ENCODE results near the gene GRIK1. TPM values are rescaled to one million over a fixed set of nuclear protein-coding genes. Genes with fewer than 3 reads are reported as not detected.

GRIK1 gene
- polyA plus RNA-seq, 3 donors: not detected

GRCh38 chr21:29888437-29888836, 51.4 kb downstream of the GRIK1 start:
- TF ChIP-seq, protein P1, sequence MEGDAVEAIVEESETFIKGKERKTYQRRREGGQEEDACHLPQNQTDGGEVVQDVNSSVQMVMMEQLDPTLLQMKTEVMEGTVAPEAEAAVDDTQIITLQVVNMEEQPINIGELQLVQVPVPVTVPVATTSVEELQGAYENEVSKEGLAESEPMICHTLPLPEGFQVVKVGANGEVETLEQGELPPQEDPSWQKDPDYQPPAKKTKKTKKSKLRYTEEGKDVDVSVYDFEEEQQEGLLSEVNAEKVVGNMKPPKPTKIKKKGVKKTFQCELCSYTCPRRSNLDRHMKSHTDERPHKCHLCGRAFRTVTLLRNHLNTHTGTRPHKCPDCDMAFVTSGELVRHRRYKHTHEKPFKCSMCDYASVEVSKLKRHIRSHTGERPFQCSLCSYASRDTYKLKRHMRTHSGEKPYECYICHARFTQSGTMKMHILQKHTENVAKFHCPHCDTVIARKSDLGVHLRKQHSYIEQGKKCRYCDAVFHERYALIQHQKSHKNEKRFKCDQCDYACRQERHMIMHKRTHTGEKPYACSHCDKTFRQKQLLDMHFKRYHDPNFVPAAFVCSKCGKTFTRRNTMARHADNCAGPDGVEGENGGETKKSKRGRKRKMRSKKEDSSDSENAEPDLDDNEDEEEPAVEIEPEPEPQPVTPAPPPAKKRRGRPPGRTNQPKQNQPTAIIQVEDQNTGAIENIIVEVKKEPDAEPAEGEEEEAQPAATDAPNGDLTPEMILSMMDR (IDR thresholded peaks at IDR 0.05): no peak
- H3K4me1 ChIP-seq (ENCODE audit: control insufficient read depth in 1 of 2, insufficient read depth in 2 of 2, low read length in 2 of 2): no peaks in the 10 kb centered on the region
- no peak overlapping the region for H3K27ac ChIP-seq (ENCODE audit: low read depth in 1 of 2, low read length in 2 of 2)
- WGBS (ENCODE audit: insufficient coverage): 63% methylated on average over 1 of the region's 2 CpGs
- no peaks in the 10 kb centered on the region for H3K9me3 ChIP-seq (replicated peaks in 1 of 2; ENCODE audit: control insufficient read depth in 1 of 2, insufficient read depth in 1 of 2, low read length in 2 of 2)
- no peaks in the 10 kb centered on the region for H3K36me3 Mint-ChIP-seq
- peaks cover 0 to 3% (median 0%) of the 10 kb centered on the region in 7 donors for H3K9me3 Mint-ChIP-seq
- H3K4me2 ChIP-seq (replicated peaks; ENCODE audit: extremely low read depth, low read length, poor library complexity, severe bottlenecking): no peak overlapping the region
- H3K79me2 ChIP-seq (ENCODE audit: insufficient read depth, low read length): no peaks in the 10 kb centered on the region
- intact Hi-C loops (cut with micrococcal nuclease): no loop called here
- H3K4me3 ChIP-seq (replicated peaks in 1 of 3; ENCODE audit: low read depth in 2 of 3, low read length in 3 of 3): no peak overlapping the region
- no peaks in the 10 kb centered on the region for H3K36me3 ChIP-seq (replicated peaks in 1 of 2; ENCODE audit: control insufficient read depth in 1 of 2, insufficient read depth in 2 of 2, low read length in 2 of 2)
- no peak overlapping the region for H3K27ac Mint-ChIP-seq
- H3K4me3 Mint-ChIP-seq: no peak overlapping the region
- no peaks in the 10 kb centered on the region for H3K4me1 Mint-ChIP-seq
- H3K27me3 Mint-ChIP-seq (ENCODE audit: low read depth in 3 of 3): peaks cover 0 to 2% (median 0%) of the 10 kb centered on the region in 3 donors
- no peak for DNase-seq
- H2AFZ ChIP-seq (ENCODE audit: insufficient read depth, low read depth, low read length, poor library complexity, severe bottlenecking): no peak overlapping the region
- H4K20me1 ChIP-seq (ENCODE audit: insufficient read depth, low read length): no peaks in the 10 kb centered on the region
- no peaks in the 10 kb centered on the region for H3K27me3 ChIP-seq (ENCODE audit: control insufficient read depth in 2 of 2, insufficient read depth in 2 of 2, low read length in 2 of 2)
- H3K9ac ChIP-seq (ENCODE audit: insufficient read depth, low read length, poor library complexity, severe bottlenecking): no peak overlapping the region

DNA sequence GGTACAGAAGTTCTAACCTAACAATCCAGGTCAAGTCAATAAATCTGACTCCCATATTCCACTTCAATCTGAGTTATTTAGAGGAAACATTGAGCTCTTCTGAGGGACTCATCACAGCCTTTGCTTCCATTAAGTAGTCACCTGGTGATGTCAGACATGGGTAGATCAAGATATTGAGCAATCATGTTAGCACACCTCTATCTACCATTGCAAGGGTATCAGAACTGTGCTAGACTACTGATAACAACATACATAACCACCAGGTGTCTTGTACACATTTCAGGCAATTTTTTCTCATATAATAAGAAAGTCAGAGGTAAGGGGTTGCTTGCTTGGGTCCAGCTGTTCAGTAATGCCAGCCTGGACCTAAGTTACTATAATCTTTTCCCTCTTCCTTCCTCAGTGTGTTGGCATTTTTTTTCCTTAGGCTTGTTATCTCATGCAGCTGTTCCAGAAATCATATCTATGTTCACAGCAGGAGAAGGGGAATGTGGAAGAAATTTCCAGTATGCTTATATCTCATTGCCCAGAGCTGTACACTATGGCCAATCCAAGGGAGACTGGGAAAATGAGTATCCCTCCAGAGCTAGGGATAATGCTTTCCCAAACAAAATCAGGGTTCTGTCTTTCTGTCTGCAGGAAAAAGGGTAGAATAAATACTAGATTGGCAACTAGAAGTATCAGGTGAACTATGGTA, 52.3 kb downstream of the GRIK1 start:
- no peaks in the 10 kb centered on the region for H3K4me1 Mint-ChIP-seq
- H2AFZ ChIP-seq (ENCODE audit: insufficient read depth, low read depth, low read length, poor library complexity, severe bottlenecking): no peak overlapping the region
- H3K4me3 ChIP-seq (replicated peaks in 1 of 3; ENCODE audit: low read depth in 2 of 3, low read length in 3 of 3): no peak overlapping the region
- no peak overlapping the region for H3K27ac ChIP-seq (ENCODE audit: low read depth in 1 of 2, low read length in 2 of 2)
- no peak overlapping the region for H3K9ac ChIP-seq (ENCODE audit: insufficient read depth, low read length, poor library complexity, severe bottlenecking)
- no peaks in the 10 kb centered on the region for H3K36me3 ChIP-seq (replicated peaks in 1 of 2; ENCODE audit: control insufficient read depth in 1 of 2, insufficient read depth in 2 of 2, low read length in 2 of 2)
- no peaks in the 10 kb centered on the region for H3K4me1 ChIP-seq (ENCODE audit: control insufficient read depth in 1 of 2, insufficient read depth in 2 of 2, low read length in 2 of 2)
- H4K20me1 ChIP-seq (ENCODE audit: insufficient read depth, low read length): no peaks in the 10 kb centered on the region
- no peaks in the 10 kb centered on the region for H3K36me3 Mint-ChIP-seq
- no peak overlapping the region for H3K4me2 ChIP-seq (replicated peaks; ENCODE audit: extremely low read depth, low read length, poor library complexity, severe bottlenecking)
- H3K79me2 ChIP-seq (ENCODE audit: insufficient read depth, low read length): no peaks in the 10 kb centered on the region
- intact Hi-C loops (cut with micrococcal nuclease): no loop called here
- H3K9me3 ChIP-seq (replicated peaks in 1 of 2; ENCODE audit: control insufficient read depth in 1 of 2, insufficient read depth in 1 of 2, low read length in 2 of 2): no peaks in the 10 kb centered on the region
- H3K27ac Mint-ChIP-seq: no peak overlapping the region
- H3K9me3 Mint-ChIP-seq: peaks cover 0 to 3% (median 0%) of the 10 kb centered on the region in 7 donors
- no peaks in the 10 kb centered on the region for H3K27me3 ChIP-seq (ENCODE audit: control insufficient read depth in 2 of 2, insufficient read depth in 2 of 2, low read length in 2 of 2)
- TF ChIP-seq, protein P1 (IDR thresholded peaks at IDR 0.05): no peak
- DNase-seq: no peak
- peaks cover 0 to 2% (median 0%) of the 10 kb centered on the region in 3 donors for H3K27me3 Mint-ChIP-seq (ENCODE audit: low read depth in 3 of 3)
- no peak overlapping the region for H3K4me3 Mint-ChIP-seq
